Activated CD4-positive, CD25-positive, alpha-beta regulatory T cell treated with anti-CD3 and anti-CD28 coated beads, Interleukin-2, amount 50 U/mL, for 24 hours (primary cell): ENCODE results near the gene NSD1.
A peak's percentile ranks its signal among the peaks of the same experiment; 100 is the strongest.

Experiments used
- ATAC-seq, 2 donors: fragments of 150-1000 bp; cut with Tn5 transposase; one replicate each; pipeline ENCODE4 v1.10.0; 2021; ENCODE audit warnings: mild to moderate bottlenecking in 1 of 2, moderate library complexity in 1 of 2

NSD1 gene

GRCh38 chr5:177098470-177099141, 35.0 kb upstream of the NSD1 start:
- no peak for ATAC-seq

GRCh38 chr5:177099422-177100093, 34.0 kb upstream of the NSD1 start:
- ATAC-seq = no peak

DNA sequence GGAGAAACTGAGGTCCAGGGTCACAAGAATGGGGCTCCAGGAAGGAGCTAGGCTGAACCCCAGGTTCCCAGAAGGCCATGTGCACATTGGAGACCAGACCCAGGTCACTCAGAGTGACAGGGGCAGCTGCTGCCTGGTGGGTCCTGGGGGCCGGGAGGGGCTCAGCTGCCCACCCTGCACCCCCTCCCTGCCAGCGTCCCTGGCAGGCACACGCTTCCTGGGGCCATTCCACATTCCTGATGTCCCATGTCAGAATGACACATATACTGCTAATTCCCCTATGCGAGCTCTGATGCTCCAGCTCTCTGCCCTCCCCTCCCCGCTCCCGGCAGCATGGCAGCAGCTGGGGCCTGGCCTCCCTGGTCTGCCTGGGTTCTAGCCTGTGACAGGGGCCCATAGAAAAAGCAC, 32.9 kb upstream of the NSD1 start:
- ATAC-seq = no peak

GRCh38 chr5:177103523-177104253, 29.9 kb upstream of the NSD1 start:
- ATAC-seq = no peak

DNA sequence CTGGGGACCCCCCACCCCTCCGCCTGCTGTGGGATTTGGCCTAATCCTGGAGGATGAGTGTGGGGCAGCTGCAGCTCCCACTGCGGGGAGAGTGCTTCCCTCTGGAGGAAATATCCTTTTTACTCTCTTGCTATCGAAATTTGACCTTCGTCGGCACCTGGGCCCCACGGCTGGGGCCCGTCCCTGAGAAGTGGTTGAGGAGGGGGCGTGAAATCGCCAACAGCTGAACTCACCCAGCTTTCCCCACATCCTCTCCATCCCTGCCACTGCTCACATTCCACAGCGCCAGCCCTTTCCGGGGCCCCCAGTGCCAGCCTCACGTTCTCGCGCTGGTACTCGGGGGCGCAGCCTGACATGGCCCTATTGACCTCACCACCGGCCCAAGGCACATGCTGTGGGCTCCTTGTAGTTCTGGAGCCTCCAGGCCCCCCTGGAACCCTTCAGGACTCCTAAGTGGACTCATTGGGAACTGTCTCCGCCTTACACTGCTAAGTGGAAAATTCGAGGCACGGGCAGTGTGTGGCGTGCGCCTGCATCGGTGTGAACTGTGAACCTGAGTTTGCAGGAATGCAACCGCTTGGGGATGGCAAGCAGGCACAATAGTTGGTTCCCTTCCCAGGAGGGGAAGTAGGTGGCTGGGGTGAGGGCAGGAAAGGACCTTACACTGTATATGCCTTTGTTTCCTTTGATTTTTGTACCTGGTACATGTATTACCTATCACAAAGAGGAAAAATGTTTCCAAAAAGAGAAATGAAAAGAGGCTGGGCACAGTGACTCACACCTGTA, 27.7 kb upstream of the NSD1 start:
- ATAC-seq = no peak

- no peak for ATAC-seq
Measured at GRCh38 chr5:177107159-177107558, 26.4 kb upstream of the NSD1 start.

- no peak for ATAC-seq
Measured at GRCh38 chr5:177109810-177110209, 23.8 kb upstream of the NSD1 start.

DNA sequence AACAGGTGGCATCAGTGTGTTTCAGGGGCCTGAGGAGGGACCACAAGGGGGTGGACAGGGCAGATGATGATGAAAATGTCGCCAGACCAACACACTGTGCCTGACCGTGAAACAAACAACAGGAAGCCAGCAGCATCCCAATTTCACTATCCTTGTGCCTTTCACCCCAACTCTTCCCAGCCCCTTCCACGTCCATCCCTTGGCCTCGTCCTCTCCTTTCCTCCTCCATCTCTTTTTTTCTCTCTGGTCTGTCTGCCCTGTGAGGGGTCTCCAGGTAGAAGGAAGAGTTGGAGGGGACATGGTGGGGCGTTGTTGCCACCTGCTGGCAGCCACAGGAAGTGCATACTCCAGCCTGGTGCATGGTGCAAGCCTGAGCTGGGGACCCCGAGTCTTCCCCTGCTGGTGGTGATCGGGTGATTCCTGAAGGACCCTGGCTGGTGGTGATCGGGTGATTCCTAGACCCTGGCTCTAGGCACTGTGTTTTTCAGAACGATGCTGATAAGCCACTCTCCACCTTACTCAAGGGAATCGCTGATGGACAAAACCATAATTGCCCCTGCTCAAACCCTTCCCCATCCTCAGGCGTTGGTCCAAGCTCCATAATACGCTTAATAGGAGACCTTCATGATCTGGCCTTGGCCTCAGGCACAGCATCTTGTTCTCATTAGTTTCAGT, 21.7 kb upstream of the NSD1 start:
- peak; percentile 42 to 55 for ATAC-seq

- ATAC-seq = no peak
Measured at GRCh38 chr5:177112589-177113220, 20.9 kb upstream of the NSD1 start.

- peak in 1 of 2 donors; percentile 56 for ATAC-seq
Measured at GRCh38 chr5:177113566-177114424, 19.8 kb upstream of the NSD1 start.

GRCh38 chr5:177116631-177117373, 16.8 kb upstream of the NSD1 start:
- ATAC-seq = peak; percentile 94 to 97

- no peak for ATAC-seq
Measured at GRCh38 chr5:177117441-177118045, 16.0 kb upstream of the NSD1 start.

DNA sequence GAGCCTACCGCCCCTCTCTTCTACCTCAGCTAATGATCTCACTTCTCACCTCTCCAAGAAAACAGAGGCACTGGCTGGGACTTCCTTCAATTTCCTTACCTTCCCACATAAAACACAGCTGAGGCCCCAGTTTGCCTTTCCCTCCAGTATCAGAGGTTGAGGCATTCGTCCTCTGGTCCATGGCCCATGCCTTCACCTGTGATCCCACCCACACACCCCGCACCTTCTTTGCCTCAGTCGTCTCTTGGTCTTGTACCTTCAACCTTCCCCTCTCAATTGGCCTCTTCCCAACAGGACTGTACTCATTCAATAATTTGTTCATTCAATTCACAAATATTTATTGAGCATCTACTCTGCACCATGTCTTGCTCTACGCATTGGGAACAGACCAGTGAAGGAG, 11.0 kb upstream of the NSD1 start:
- ATAC-seq = no peak

- no peak for ATAC-seq
Measured at GRCh38 chr5:177123789-177124485, 9.6 kb upstream of the NSD1 start.

DNA sequence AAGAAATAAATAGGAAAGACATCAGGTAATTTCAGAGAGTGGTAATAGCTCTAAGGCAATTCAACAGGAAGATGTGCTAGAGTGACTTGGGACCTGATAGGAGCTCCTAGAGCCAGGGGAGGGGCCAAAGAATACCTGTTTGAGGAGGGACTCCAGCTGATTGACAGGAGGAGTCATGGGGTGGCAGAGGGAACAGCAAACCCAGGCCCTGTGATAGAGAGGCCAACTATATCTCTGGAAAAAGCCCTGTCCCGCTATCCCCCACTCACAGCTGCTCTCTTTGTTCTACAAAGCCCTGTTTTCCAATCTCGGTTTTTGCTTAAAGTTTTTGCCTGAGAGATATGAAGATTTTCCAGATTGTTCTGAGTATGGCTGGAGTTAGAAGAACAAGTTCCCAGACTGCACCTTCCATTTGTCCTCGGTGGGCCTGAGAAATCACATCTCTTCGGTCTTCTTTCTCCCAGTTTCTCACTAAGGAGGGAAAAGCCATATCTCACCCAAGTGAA, 9.0 kb upstream of the NSD1 start:
- peak in 1 of 2 donors; percentile 41 for ATAC-seq

DNA sequence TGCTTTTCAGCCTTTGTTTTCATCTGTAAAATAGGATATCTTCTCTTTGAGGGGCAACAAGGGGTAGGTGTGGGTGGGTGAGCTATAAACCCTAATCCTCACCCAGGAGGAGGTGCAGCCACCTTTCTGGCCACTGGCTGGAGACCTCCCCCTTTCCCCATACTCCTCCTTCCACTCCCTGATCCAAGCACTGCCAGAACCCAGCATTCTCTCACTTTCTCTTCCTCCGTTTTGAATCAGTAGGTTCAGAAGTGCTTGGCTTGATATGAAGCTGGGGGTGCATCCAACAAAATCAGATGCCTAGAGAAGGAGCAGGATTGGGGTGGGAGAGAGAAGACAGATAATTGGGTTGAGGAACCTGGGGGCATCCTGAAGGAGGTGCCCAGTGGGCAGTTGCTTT, 6.8 kb upstream of the NSD1 start:
- no peak for ATAC-seq

- no peak for ATAC-seq
Measured at GRCh38 chr5:177128551-177128981, 5.0 kb upstream of the NSD1 start.

DNA sequence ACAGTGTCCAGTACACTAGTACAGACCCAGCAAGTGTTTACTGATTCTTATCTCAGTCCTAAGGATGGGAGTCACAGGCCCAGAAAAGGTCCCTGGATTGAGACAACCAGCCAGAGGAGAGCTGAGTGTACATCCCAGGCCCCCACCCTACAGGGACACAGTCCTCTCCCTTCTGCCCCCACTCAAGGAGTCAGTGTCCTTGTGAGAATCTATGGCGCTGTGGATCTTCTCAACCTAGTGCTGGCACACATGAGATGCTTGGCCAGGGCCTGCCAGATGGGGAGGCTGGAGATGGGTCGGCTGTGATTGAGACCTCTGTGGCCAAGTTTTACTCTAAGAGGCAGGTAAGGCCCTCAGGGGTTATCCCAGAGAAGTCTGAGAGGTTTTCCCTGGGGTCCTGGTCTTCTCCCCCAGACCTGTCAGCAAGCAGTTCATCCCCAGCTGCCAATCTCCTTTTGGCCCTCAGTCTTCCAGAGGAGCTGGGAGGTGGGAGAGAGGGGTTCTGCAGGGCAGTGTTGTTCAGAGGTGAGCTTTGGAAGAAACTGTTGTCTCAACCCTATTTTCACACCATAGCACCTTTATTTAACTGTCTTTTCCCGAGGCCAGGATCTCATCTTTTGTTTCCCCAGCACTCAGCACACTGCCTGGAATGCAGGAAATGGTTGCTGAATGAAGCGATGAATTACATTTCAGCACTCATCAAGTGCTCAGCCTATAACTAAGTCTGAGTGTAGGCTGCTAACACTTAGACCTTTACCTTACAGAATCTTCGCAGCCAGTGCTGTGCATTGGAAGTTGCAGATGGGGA, 3.2 kb upstream of the NSD1 start:
- ATAC-seq = no peak
